ENCODE data around the gene ABCB9. TPM values are rescaled to one million over a fixed set of nuclear protein-coding genes. Genes with fewer than 3 reads are reported as not detected.

Gene ABCB9
- total RNA-seq, 1 donor from 2014 or later: 1.9 TPM

GRCh38 chr12:122884091-122884826 lies 82.0 kb downstream of the ABCB9 start:
- Histone ChIP-seq H3K36me3 (no peaks in the 10 kb centered on the region), H3K9ac (no peak overlapping the region), H3K4me2 (no peak overlapping the region), H2AFZ (replicated peaks) (no peak overlapping the region), H3K27me3 (peaks cover 60% of the 10 kb centered on the region), H3K4me3 (no peak overlapping the region), H3K4me1 (peaks cover 24% of the 10 kb centered on the region), H3K79me2 (ENCODE audit: low read depth) (peaks cover 78% of the 10 kb centered on the region), H3F3A (ENCODE audit: low read depth) (no peaks in the 10 kb centered on the region), H3K9me3 (ENCODE audit: low read depth) (no peaks in the 10 kb centered on the region), H3K27ac (no peak overlapping the region), H4K20me1 (ENCODE audit: low read depth) (peaks cover 95% of the 10 kb centered on the region)
- H3K9me3 Mint-ChIP-seq: no peaks in the 10 kb centered on the region
- no peak overlapping the region for H3K27ac Mint-ChIP-seq
- DNase-seq (ENCODE audit: low spot score): no peak
- peaks cover 2% of the 10 kb centered on the region for H3K27me3 Mint-ChIP-seq (ENCODE audit: insufficient read depth, low read depth)
- H3K4me1 Mint-ChIP-seq: peaks cover 56% of the 10 kb centered on the region
- peaks cover 1% of the 10 kb centered on the region for H3K36me3 Mint-ChIP-seq
- TF ChIP-seq EZH2 (IDR thresholded peaks at IDR 0.05) (no peak), EZH2phosphoT487 (IDR thresholded peaks at IDR 0.05) (no peak)
- TF ChIP-seq, protein P1, sequence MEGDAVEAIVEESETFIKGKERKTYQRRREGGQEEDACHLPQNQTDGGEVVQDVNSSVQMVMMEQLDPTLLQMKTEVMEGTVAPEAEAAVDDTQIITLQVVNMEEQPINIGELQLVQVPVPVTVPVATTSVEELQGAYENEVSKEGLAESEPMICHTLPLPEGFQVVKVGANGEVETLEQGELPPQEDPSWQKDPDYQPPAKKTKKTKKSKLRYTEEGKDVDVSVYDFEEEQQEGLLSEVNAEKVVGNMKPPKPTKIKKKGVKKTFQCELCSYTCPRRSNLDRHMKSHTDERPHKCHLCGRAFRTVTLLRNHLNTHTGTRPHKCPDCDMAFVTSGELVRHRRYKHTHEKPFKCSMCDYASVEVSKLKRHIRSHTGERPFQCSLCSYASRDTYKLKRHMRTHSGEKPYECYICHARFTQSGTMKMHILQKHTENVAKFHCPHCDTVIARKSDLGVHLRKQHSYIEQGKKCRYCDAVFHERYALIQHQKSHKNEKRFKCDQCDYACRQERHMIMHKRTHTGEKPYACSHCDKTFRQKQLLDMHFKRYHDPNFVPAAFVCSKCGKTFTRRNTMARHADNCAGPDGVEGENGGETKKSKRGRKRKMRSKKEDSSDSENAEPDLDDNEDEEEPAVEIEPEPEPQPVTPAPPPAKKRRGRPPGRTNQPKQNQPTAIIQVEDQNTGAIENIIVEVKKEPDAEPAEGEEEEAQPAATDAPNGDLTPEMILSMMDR (IDR thresholded peaks at IDR 0.05): no peak
- H3K4me3 Mint-ChIP-seq: no peak overlapping the region

GRCh38 chr12:122882908-122883558 lies 83.2 kb downstream of the ABCB9 start:
- Mint-ChIP-seq H3K27me3 (ENCODE audit: insufficient read depth, low read depth) (peaks cover 2% of the 10 kb centered on the region), H3K36me3 (peaks cover 1% of the 10 kb centered on the region), H3K9me3 (no peaks in the 10 kb centered on the region), H3K4me3 (no peak overlapping the region), H3K27ac (no peak overlapping the region), H3K4me1 (peaks cover 49% of the 10 kb centered on the region)
- Histone ChIP-seq H3K4me2 (no peak overlapping the region), H3K9me3 (ENCODE audit: low read depth) (no peaks in the 10 kb centered on the region), H3K9ac (no peak overlapping the region), H3K4me3 (no peak overlapping the region), H3K27me3 (peaks cover 70% of the 10 kb centered on the region), H3K36me3 (no peaks in the 10 kb centered on the region), H3K4me1 (peaks cover 17% of the 10 kb centered on the region), H2AFZ (replicated peaks) (no peak overlapping the region), H3K79me2 (ENCODE audit: low read depth) (peaks cover 67% of the 10 kb centered on the region), H4K20me1 (ENCODE audit: low read depth) (peaks cover 95% of the 10 kb centered on the region), H3F3A (ENCODE audit: low read depth) (no peaks in the 10 kb centered on the region), H3K27ac (no peak overlapping the region)
- TF ChIP-seq EZH2phosphoT487 (IDR thresholded peaks at IDR 0.05) (no peak), EZH2 (IDR thresholded peaks at IDR 0.05) (no peak)
- TF ChIP-seq, protein P1 (IDR thresholded peaks at IDR 0.05): no peak
- no peak for DNase-seq (ENCODE audit: low spot score)

DNA sequence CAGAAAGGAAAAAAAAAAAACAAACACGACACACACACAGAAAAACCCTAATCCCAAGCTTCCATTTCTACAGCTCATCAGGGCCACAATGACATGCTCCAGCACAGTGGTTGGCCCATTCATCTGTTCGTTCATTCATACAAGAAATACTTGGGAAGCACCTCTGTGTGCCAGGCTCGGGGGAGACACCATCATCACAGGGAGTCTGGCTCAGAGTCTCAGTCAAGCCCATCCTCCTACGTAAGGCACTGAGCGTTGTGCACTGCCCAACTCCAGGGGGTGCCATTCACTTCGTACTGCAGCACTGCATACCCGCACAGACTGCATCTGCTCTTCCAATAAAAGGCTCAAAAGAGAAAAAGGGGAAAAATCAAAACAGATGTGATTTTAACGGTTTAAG lies 85.6 kb downstream of the ABCB9 start:
- Histone ChIP-seq H3K4me1 (peaks cover 5% of the 10 kb centered on the region), H3K36me3 (no peaks in the 10 kb centered on the region), H2AFZ (replicated peaks) (no peak overlapping the region), H3K27ac (no peak overlapping the region), H3K27me3 (peaks cover 88% of the 10 kb centered on the region), H3F3A (ENCODE audit: low read depth) (peaks cover 5% of the 10 kb centered on the region), H3K79me2 (ENCODE audit: low read depth) (peaks cover 50% of the 10 kb centered on the region), H4K20me1 (ENCODE audit: low read depth) (peaks cover 96% of the 10 kb centered on the region), H3K4me3 (no peak overlapping the region), H3K9ac (no peak overlapping the region), H3K9me3 (ENCODE audit: low read depth) (no peaks in the 10 kb centered on the region), H3K4me2 (no peak overlapping the region)
- peak; percentile 73 for DNase-seq (ENCODE audit: low spot score)
- H3K27me3 Mint-ChIP-seq (ENCODE audit: insufficient read depth, low read depth): peaks cover 2% of the 10 kb centered on the region
- peak overlapping the region; percentile 44 for H3K4me3 Mint-ChIP-seq
- TF ChIP-seq EZH2 (IDR thresholded peaks at IDR 0.05) (no peak), EZH2phosphoT487 (IDR thresholded peaks at IDR 0.05) (no peak)
- TF ChIP-seq, protein P1 (IDR thresholded peaks at IDR 0.05): peak; percentile 55
- H3K27ac Mint-ChIP-seq: peak overlapping the region; percentile 61
- peaks cover 45% of the 10 kb centered on the region for H3K4me1 Mint-ChIP-seq
- H3K36me3 Mint-ChIP-seq: peaks cover 1% of the 10 kb centered on the region
- no peaks in the 10 kb centered on the region for H3K9me3 Mint-ChIP-seq

Data from neural progenitor cell (in vitro differentiated cells).